PC-9 (cell line): Measurements from ENCODE around the gene TMA7B.

Source experiments
- EZH2 ChIP-seq: fragments of 200-600 bp; sonication (generic); IDR thresholded peaks from 2 replicates; pipeline ENCODE4 v1.8.0; 2017; ENCODE audit warnings: antibody characterized with exemption, low read depth
- TF ChIP-seq, protein P1 (sequence below): fragments of 200-600 bp; sonication (generic); conservative IDR thresholded peaks from 2 replicates; pipeline ENCODE4 v1.6.1; 2017; ENCODE audit warnings: mixed run types, antibody characterized with exemption, mild to moderate bottlenecking, moderate library complexity

DNA sequence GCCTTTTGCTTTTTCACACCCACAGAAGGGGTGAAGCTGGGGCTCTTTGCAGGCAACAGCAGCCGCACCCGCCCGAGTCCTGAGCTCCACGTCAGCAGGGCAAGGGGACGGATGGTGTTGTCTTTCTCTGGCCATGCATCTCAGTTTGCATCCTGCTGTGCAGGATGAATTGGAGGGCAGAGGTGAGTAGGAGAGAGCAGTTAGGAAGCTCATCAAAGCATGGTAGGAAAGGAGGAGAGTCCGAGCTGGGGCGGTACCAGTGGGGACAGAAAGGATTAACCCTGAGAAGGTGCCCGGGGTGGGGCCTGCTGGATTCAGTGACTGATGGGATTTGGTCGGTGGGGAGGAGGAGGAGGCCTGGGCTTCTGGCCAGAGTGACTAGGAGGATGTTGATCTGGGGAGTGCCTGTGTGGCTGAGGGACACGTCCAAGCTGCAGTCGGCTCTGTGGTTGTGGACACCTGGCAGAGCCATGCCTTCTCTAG lies 49.1 kb downstream of the TMA7B start:
- TF ChIP-seq, protein P1, sequence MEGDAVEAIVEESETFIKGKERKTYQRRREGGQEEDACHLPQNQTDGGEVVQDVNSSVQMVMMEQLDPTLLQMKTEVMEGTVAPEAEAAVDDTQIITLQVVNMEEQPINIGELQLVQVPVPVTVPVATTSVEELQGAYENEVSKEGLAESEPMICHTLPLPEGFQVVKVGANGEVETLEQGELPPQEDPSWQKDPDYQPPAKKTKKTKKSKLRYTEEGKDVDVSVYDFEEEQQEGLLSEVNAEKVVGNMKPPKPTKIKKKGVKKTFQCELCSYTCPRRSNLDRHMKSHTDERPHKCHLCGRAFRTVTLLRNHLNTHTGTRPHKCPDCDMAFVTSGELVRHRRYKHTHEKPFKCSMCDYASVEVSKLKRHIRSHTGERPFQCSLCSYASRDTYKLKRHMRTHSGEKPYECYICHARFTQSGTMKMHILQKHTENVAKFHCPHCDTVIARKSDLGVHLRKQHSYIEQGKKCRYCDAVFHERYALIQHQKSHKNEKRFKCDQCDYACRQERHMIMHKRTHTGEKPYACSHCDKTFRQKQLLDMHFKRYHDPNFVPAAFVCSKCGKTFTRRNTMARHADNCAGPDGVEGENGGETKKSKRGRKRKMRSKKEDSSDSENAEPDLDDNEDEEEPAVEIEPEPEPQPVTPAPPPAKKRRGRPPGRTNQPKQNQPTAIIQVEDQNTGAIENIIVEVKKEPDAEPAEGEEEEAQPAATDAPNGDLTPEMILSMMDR: no peak
- no peak for TF ChIP-seq EZH2
